GM12801 (cell line): ENCODE data around the gene PDE6H.

Source experiments
- TF ChIP-seq, protein P1 (sequence below): IDR thresholded peaks from one replicate; pipeline ENCODE4 v1.5.1; 2011; ENCODE audit warnings: control low read depth; ENCODE audit not compliant: insufficient read length; ENCODE audit errors: extremely low read depth

The PDE6H gene

DNA sequence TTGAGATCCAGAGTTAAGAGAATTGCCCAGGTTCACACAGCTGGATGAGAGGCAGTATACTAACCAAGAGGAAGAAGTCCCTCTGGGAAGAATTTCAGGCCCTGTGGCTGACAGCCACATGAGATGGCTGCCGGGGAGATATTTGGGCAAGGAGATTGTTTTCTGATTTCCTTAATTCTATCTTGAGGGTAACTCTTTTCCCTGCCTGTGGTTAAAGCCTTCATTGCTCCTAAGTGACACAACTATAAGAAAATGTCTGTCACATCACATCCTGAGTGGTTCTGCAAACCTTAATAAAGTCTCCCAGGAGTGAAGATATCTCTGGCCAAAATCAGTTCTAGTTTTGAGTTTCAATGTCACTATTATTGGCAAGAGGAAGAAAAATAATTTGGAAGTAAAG lies 21.0 kb upstream of the PDE6H start:
- TF ChIP-seq, protein P1, sequence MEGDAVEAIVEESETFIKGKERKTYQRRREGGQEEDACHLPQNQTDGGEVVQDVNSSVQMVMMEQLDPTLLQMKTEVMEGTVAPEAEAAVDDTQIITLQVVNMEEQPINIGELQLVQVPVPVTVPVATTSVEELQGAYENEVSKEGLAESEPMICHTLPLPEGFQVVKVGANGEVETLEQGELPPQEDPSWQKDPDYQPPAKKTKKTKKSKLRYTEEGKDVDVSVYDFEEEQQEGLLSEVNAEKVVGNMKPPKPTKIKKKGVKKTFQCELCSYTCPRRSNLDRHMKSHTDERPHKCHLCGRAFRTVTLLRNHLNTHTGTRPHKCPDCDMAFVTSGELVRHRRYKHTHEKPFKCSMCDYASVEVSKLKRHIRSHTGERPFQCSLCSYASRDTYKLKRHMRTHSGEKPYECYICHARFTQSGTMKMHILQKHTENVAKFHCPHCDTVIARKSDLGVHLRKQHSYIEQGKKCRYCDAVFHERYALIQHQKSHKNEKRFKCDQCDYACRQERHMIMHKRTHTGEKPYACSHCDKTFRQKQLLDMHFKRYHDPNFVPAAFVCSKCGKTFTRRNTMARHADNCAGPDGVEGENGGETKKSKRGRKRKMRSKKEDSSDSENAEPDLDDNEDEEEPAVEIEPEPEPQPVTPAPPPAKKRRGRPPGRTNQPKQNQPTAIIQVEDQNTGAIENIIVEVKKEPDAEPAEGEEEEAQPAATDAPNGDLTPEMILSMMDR = no peak

- TF ChIP-seq, protein P1 = no peak
These were observed 20.4 kb upstream of the PDE6H start for GRCh38 chr12:14952299-14952921.

DNA sequence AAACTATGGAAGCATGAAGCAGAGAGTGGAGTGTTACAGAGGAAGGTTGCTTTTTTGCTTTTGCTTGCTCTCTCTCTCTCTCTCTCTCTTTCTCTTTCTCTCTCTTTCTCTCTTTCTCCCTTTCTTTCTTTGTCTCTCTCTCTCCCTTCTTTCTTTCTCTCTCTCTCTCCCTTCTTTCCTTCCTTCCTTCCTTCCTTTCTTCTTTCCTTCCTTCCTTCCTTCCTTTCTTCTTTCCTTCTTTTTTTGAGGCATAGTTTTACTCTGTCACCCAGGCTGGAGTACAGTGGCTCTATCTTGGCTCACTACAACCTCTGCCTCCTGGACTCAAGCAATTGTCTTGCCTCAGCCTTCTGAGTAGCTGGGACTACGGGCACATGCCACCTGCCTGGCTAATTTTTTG lies 19.1 kb upstream of the PDE6H start:
- TF ChIP-seq, protein P1 = no peak

DNA sequence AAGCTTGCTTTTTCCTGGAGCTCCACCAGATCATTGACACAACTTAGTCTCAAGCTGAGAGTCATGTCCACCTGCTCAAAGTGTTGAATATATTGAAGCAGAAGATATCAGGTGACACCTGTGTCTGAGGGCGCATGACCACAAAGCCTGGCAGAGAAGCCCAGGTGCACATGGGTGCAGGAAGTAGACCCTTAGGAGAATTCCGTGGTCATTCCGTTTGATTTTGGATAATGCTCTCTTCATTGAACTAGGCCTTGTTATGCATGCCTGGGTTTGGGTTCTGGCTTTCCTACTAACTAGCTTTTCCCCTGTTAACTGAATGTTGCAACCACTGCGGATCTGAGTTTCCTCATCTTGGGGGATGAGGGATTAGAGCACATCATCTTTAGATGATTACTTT lies 18.6 kb upstream of the PDE6H start:
- TF ChIP-seq, protein P1 = no peak

GRCh38 chr12:14956024-14956891 lies 16.6 kb upstream of the PDE6H start:
- TF ChIP-seq, protein P1 = no peak

- TF ChIP-seq, protein P1 = no peak
These were observed 15.9 kb upstream of the PDE6H start for GRCh38 chr12:14956905-14957304.

DNA sequence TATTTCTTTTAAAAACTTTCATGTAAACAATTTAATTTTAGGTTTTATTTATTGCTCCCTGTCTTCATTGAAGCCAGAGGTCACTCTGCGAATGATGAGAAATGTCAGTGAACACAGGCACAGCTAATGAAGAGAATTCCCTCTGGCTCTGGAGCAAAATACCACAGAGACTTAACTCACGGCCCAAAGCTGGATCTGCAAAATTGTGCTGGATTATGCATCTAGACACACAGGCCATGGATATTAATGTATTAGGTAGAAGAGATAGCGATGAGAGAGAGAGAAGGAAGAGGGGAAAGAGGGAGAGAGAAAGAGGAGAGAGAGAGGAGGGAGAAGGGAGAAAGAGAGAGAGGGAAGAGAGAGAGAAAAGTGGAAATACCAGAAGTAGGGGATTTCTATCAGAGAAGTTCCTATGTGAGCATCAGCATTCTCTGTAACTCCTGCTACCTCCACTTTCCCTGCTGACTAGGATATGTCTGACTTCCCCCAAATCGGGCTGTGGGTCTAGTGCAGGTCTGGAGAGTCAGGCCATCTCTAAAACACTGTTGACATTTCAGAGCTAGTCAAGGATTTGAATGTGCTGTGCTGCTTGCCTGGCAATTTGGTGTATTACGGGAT lies 15.2 kb upstream of the PDE6H start:
- TF ChIP-seq, protein P1 = no peak
